Measurements from ENCODE around the gene PRRX2. TPM values are rescaled to one million over a fixed set of nuclear protein-coding genes. Genes with fewer than 3 reads are reported as not detected.

Gene PRRX2
- total and polyA plus RNA-seq, 2 experiments from 2014 or later = 9.7 to 23.0 TPM

GRCh38 chr9:129624947-129625346 is 40.5 kb upstream of the PRRX2 start:
- H2AFZ ChIP-seq = no peak overlapping the region
- no peaks in the 10 kb centered on the region for H3K27me3 ChIP-seq
- no peaks in the 10 kb centered on the region for H3K36me3 ChIP-seq (replicated peaks; ENCODE audit: insufficient read depth, low read depth)
- peaks cover 42% of the 10 kb centered on the region for H3K79me2 ChIP-seq
- H3K4me2 ChIP-seq = no peak overlapping the region
- TF ChIP-seq EZH2 (IDR thresholded peaks at IDR 0.05; ENCODE audit: borderline replicate concordance) (no peak), CTCF (IDR thresholded peaks at IDR 0.05; ENCODE audit: poor library complexity) (no peak), EZH2phosphoT487 (IDR thresholded peaks at IDR 0.05; ENCODE audit: low read depth, severe bottlenecking, unreplicated experiment) (no peak)
- no peaks in the 10 kb centered on the region for H3K9me2 ChIP-seq (replicated peaks; ENCODE audit: insufficient read depth)
- H3K4me3 ChIP-seq = no peak overlapping the region
- peaks cover 27% of the 10 kb centered on the region for H3K4me1 ChIP-seq (ENCODE audit: insufficient read depth)
- DNase-seq (ENCODE audit: low spot score) = no peak
- no peaks in the 10 kb centered on the region for H3K9me3 ChIP-seq (ENCODE audit: low read depth)
- H4K20me1 ChIP-seq (ENCODE audit: insufficient read depth, poor library complexity, severe bottlenecking) = peaks cover 35% of the 10 kb centered on the region
- WGBS (ENCODE audit: low lambda C conversion rate, missing lambda C conversion rate) = 82% methylated on average over 9 of the region's 9 CpGs
- H3K27ac ChIP-seq = no peak overlapping the region

DNA sequence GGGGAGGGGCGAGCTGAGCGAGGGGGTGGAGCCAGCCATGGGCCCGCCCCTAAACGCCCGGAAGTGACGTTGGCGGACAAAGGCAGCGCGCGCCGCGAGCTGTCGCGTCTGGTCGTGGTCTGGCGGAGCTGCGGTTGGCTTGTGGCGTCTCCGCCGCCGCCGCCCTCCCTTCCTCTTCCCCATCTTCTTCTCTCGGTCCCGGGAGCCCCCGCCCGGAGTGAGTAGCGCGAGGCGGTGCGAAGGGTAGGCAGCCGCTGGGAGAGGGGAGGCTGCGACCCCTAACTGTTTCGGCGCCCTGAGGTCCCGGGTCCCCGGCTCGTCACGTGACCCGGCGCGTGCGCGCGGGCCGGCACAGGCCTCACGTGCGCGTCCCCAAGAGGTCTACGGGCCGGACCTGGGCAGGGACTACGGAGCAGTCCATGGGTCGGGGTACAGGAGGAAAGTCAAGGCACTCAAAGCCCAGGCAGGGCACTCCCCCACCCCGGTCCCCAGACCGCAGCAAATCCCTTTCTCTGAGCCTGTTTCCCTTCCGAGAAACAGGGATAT is 39.3 kb upstream of the PRRX2 start, which contains the start of gene NTMT1:
NTMT1 (plus strand) TSS at position 85 of the 546 bp plus-strand sequence. CDS start 6,541 bp downstream, outside the sequence.
- H3K4me2 ChIP-seq = peak within 1 kb of the TSS; percentile 94
- peaks cover 47% of the 10 kb centered on the region for H4K20me1 ChIP-seq (ENCODE audit: insufficient read depth, poor library complexity, severe bottlenecking)
- H3K79me2 ChIP-seq = peaks cover 55% of the 10 kb centered on the region
- H3K4me1 ChIP-seq (ENCODE audit: insufficient read depth) = peaks cover 21% of the 10 kb centered on the region
- H2AFZ ChIP-seq = peak within 1 kb of the TSS; percentile 34
- H3K9me2 ChIP-seq (replicated peaks; ENCODE audit: insufficient read depth) = no peaks in the 10 kb centered on the region
- peak; percentile 93 for DNase-seq (ENCODE audit: low spot score)
- no peaks in the 10 kb centered on the region for H3K36me3 ChIP-seq (replicated peaks; ENCODE audit: insufficient read depth, low read depth)
- WGBS (ENCODE audit: low lambda C conversion rate, missing lambda C conversion rate) = 1% methylated on average over 43 of the region's 55 CpGs
- peak within 1 kb of the TSS; percentile 76 for H3K4me3 ChIP-seq
- H3K9me3 ChIP-seq (ENCODE audit: low read depth) = no peaks in the 10 kb centered on the region
- no peaks in the 10 kb centered on the region for H3K27me3 ChIP-seq
- TF ChIP-seq EZH2 (IDR thresholded peaks at IDR 0.05; ENCODE audit: borderline replicate concordance) (no peak), CTCF (IDR thresholded peaks at IDR 0.05; ENCODE audit: poor library complexity) (no peak), EZH2phosphoT487 (IDR thresholded peaks at IDR 0.05; ENCODE audit: low read depth, severe bottlenecking, unreplicated experiment) (no peak)
- peak within 1 kb of the TSS; percentile 94 for H3K27ac ChIP-seq

DNA sequence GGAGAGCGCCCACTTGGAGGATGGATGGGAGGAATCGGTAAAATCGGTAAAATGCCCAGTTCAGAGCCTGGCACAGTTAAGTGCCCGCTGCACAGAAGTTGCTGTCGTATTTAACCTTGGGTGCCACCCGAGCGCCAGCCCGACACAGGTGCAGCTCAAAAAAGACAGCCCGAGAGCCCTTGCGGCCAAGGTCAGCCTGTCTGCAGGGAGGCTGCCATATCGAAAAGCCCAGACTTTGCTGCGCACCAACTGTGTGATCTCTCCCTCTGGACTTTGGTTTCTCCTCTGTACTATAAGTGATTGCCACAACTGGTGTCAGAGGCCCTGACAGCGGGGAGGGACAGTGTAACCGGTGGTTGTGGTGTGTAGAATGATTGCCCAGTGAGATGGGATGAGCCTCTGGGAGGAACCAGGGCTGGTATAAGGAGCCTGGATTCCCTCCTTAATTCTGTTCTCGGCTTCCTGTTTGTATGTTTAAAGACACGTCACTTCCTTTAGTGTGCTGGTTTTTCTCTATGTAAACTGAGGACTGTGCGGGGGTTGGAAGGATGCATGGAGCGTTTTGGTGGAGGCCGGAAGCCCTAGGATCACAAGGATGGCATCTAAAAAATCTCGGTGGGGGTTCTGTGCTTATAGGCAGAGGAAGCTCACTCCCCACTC is 38.7 kb upstream of the PRRX2 start:
- Histone ChIP-seq H2AFZ (peak overlapping the region; percentile 34), H3K9me2 (replicated peaks; ENCODE audit: insufficient read depth) (no peaks in the 10 kb centered on the region), H3K79me2 (peaks cover 61% of the 10 kb centered on the region), H3K4me3 (peak overlapping the region; percentile 76), H3K4me2 (peak overlapping the region; percentile 94), H3K9me3 (ENCODE audit: low read depth) (no peaks in the 10 kb centered on the region), H4K20me1 (ENCODE audit: insufficient read depth, poor library complexity, severe bottlenecking) (peaks cover 53% of the 10 kb centered on the region), H3K4me1 (ENCODE audit: insufficient read depth) (peaks cover 21% of the 10 kb centered on the region), H3K36me3 (replicated peaks; ENCODE audit: insufficient read depth, low read depth) (no peaks in the 10 kb centered on the region), H3K27ac (peak overlapping the region; percentile 94), H3K27me3 (no peaks in the 10 kb centered on the region)
- TF ChIP-seq CTCF (IDR thresholded peaks at IDR 0.05; ENCODE audit: poor library complexity) (no peak), EZH2 (IDR thresholded peaks at IDR 0.05; ENCODE audit: borderline replicate concordance) (no peak), EZH2phosphoT487 (IDR thresholded peaks at IDR 0.05; ENCODE audit: low read depth, severe bottlenecking, unreplicated experiment) (no peak)
- 7% methylated on average over 20 of the region's 20 CpGs for WGBS (ENCODE audit: low lambda C conversion rate, missing lambda C conversion rate)
- DNase-seq (ENCODE audit: low spot score) = peak; percentile 74
